Measurements from ENCODE around the gene UQCRFS1. TPM values are rescaled to one million over a fixed set of nuclear protein-coding genes. Genes with fewer than 3 reads are reported as not detected.

The UQCRFS1 gene
- polyA plus RNA-seq, 1 experiment = 32.8 TPM

DNA sequence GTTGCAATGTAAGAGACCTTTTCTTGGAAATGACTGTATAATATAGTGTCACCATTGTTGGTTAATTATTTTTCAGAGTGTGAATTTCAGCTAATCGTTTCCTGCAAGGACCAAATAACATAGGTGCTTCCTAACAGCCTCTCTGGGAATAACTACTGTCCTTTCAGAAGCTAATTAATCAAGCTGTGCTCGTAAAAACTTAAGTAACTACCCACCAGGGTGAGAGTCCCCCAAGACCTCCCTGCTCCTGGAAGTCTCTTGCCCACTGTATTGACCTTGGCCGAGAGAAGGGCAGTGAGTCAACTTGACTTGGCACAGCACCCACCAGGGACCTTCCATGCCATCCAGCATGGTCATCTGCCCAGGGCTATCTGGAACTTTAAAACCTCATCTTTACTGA is 50.3 kb downstream of the UQCRFS1 start:
- H3K36me3 ChIP-seq (ENCODE audit: control insufficient read depth, insufficient read depth, low read length) = no peaks in the 10 kb centered on the region
- TF ChIP-seq, protein P1, sequence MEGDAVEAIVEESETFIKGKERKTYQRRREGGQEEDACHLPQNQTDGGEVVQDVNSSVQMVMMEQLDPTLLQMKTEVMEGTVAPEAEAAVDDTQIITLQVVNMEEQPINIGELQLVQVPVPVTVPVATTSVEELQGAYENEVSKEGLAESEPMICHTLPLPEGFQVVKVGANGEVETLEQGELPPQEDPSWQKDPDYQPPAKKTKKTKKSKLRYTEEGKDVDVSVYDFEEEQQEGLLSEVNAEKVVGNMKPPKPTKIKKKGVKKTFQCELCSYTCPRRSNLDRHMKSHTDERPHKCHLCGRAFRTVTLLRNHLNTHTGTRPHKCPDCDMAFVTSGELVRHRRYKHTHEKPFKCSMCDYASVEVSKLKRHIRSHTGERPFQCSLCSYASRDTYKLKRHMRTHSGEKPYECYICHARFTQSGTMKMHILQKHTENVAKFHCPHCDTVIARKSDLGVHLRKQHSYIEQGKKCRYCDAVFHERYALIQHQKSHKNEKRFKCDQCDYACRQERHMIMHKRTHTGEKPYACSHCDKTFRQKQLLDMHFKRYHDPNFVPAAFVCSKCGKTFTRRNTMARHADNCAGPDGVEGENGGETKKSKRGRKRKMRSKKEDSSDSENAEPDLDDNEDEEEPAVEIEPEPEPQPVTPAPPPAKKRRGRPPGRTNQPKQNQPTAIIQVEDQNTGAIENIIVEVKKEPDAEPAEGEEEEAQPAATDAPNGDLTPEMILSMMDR (IDR thresholded peaks at IDR 0.05; ENCODE audit: insufficient read depth, low read depth, low read length) = no peak
- CTCF ChIA-PET = no interaction called here
- POLR2A ChIA-PET = no interaction called here
- DNase-seq (ENCODE audit: low read depth) = no peak
- no peaks in the 10 kb centered on the region for H3K27me3 ChIP-seq (ENCODE audit: control insufficient read depth, insufficient read depth, low read length)
- H3K4me3 ChIP-seq (ENCODE audit: low read depth, low read length) = no peak overlapping the region

DNA sequence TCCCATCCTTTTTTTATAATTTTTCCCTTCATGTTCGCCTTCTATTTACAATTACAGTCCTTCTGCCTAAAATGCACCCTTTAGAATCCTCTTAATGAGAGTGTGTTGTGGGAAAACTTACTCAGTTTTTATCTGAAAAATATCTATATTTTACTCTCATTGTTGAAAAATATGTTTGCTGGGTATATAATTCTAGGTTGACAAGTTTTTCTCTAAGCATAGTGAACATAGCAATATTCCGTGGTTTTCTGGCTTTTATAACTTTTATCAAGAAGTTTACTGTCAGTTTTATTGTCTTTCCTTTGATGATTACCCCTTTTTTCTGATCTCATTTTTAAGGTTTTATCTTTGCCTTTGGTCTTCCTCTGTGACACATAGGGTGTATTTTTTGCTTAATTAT is 57.3 kb downstream of the UQCRFS1 start:
- Histone ChIP-seq H3K4me3 (ENCODE audit: low read depth, low read length) (no peak overlapping the region), H3K27me3 (ENCODE audit: control insufficient read depth, insufficient read depth, low read length) (no peaks in the 10 kb centered on the region), H3K36me3 (ENCODE audit: control insufficient read depth, insufficient read depth, low read length) (no peaks in the 10 kb centered on the region)
- TF ChIP-seq, protein P1 (IDR thresholded peaks at IDR 0.05; ENCODE audit: insufficient read depth, low read depth, low read length) = no peak
- CTCF ChIA-PET = no interaction called here
- POLR2A ChIA-PET = no interaction called here
- no peak for DNase-seq (ENCODE audit: low read depth)

Small RNA genes within 50 kb of the gene (small RNA-seq; reads per million reads assigned to genes)
- not detected for gene RN7SL340P (ENCODE audit: insufficient read length, low read depth, low replicate concordance)

Data from BJ (cell line).